GF-D8 (cell line): Measurements from ENCODE around the gene ARFIP1.
A peak's percentile ranks its signal among the peaks of the same experiment; 100 is the strongest.
"Not testable (repeated sequence)": the region's sequence is repeated elsewhere in the genome, so short reads cannot be mapped to it uniquely, and the experiment has no call there.

Experiments used
- DNase-seq: peaks from one replicate; lab custom pipeline; 2025; lab: John Stamatoyannopoulos, UW

Gene ARFIP1

DNA sequence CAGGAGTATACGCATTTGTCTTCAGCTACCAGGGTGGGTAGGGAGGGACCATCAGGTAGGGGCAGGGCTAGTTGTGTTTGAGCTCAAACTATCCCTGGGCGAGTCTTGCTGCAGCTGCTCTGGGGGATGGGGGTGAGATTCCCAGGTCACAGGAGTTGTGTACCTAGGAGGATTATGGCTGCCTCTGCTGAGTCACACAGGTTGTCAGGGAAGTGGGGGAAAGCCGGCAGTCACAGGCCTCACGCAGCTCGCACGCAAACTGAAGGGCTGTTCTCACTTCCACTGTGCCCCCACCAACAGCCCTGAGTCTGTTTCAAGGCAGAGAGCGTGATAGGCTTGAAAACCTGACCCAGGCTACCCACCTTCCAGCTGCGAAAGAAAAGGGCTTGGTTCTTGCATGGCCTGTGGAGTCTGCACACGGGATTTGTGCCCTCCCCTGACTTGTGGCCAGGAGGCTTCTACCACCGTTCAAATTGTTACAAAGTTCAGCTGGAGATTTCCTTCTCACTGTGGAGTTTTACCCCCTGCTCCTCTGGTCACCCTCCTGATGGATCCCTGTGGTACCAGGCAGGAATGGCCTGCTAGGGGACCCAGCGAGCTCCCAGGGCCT, 63.8 kb downstream of the ARFIP1 start:
- DNase-seq = no peak

DNA sequence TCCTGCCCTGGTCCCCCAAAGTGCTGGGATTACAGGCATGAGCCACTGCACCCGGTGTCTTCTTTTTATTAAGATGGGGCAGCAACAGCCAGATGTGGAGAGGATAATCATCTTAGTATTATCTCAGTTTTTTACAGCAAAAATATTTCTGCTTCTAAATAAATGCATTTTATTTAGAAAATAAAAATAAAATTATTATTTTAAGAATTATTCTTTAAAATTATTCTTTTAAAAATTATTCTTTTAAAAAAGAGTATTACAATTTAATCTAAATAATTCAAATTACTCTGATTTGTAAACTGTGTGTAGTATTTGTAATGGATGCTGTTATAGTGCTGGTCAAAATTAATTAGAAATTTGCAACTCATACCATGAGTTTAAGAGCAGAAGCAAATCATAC, 67.6 kb downstream of the ARFIP1 start:
- no peak for DNase-seq

DNA sequence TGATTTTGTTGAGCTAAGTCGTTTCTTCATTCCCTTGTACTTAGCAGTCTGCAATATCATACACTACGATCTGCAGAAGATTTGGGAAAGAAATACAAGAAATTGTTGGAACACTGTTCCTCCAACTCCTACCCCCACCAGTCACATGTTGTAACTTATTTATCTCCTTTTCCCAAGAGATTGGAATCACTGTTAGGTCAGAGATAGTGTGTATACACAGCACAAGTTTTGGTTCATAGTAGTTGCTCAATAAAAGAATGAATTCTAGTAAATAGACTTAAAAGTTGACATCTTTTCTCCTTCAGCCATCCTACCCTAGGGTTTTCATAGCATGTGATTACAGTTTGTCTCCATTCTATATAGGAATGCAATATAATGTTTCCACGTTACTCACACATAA, 68.8 kb downstream of the ARFIP1 start:
- DNase-seq = no peak

DNA sequence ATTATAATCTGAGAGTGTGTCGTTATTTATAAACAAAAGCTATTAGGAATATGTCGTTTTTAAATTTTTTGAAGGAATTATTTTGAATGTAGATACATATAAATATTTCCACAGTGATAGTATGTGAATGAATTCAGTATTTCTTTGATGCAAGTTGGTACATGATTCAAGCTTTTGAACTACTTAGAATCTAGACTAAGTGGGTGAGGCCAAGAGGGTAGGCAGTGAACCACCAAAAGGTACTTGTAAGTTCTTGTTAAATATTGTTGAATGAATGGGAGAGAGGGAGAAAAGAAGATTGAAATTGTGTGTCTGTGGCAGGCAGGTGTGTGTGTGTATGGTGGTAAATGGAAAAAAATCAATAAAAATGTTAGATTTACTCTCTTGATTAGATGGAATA, 69.6 kb downstream of the ARFIP1 start:
- no peak for DNase-seq

DNA sequence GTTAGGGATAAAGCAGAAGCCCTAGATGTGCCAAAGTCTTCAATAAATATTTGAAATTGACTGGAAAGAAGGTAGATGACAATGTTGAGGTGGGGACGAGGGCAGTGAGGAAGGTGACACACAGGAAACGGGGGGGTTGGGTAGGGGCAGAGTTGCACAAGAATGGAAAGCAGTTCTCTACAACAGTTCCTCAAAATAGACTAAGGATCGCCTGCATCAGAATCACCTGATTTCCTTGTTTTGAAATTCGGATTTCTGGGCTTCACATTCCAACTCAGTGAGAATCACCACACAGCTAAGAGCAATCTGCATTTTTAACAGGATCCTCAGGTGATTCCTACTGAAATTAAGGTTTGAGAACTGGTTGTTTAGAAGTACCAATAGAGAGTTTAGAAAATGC, 70.6 kb downstream of the ARFIP1 start:
- peak; percentile 76 for DNase-seq

DNA sequence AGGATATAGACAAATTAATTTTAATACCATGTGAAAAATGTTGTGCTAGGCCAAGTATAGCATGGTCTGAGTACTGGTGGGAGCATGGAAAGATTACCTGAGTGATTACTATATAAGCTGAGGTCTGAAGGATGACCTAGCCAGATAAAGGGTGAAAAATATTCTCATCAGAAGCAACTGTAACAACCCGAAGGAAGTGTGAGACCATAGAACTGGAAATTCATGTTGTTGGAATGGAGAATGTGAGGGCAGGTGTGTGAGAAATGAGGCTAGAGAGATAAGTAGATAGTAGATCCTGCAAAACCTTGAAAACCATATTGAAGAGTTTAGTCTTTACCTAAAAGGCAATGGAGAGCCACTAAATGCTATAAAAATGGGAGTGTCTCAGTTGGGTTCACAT, 71.5 kb downstream of the ARFIP1 start:
- DNase-seq = no peak

DNA sequence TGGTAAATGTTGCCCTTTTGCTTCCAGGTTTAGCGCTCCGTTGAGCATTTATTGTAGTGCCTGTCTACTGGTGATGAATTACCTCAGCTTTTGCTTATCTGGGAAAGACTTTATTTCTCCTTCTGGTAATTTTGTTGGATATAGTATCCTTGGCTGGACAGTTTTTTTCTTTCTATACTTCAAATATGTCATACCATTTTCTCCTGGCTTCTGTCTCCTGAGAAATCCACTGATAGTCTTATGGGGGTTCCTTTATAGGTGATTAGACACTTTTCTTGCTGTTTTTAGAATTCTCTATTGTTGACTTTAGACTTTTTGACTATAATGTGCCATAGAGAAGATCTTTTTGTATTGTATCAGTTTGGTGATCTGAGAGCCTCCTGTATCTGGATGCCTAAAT, 73.5 kb downstream of the ARFIP1 start:
- no peak for DNase-seq

DNA sequence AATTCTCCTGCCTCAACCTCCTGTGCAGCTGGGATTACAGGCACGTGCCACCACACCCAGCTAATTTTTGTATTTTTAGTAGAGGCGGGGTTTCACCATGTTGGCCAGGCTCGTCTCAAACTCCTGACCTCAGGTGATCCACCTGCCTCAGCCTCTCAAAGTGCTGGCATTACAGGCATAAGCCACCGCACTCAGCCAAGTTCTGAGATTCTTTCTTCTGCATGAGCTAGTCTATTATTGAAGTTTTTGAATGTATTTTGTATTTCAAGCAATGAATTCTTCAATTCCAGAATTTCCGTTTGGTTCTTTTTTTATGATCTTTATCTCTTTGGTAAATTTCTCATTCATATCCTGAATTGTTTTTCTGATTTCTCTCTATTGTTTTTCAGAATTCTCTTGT, 74.3 kb downstream of the ARFIP1 start:
- not testable (repeated sequence) for DNase-seq

DNA sequence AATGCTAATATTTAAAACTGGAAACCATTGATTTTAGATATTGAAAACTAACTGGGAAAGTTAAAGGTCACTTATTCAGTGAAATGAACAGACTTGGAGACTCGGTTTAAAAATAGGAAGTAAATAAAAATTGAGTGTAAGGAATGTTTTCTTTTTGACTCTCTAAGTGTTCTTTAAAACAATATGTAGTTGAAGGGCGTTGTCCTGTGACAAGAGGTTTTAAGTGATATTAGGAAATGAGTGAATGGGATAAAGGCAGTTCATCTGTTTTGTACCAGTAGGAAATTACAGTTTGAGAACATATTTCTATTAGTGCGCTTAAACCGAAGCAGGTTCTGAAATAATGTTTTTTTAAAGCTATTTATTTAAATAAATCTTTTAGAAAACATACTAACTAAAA, 77.2 kb downstream of the ARFIP1 start:
- no peak for DNase-seq

DNA sequence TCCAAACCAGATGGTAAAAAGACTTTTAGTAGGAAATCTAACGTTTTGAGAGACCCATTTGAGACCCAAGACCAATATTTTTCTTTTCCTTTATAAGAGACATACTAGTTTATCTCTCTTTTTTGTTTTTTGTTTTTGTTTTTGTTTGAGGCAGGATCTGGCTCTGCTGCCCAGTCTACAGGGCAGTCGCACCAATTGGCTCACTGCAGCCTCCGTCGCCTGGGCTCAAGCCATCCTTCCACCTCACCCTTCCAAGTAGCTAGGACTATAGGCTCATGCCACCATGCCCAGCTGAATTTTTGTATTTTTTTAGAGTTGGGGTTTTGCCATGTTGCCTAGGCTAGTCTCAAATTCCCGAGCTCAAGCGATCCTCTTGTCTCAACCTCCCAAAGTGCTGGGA, 79.2 kb downstream of the ARFIP1 start:
- DNase-seq = no peak

DNA sequence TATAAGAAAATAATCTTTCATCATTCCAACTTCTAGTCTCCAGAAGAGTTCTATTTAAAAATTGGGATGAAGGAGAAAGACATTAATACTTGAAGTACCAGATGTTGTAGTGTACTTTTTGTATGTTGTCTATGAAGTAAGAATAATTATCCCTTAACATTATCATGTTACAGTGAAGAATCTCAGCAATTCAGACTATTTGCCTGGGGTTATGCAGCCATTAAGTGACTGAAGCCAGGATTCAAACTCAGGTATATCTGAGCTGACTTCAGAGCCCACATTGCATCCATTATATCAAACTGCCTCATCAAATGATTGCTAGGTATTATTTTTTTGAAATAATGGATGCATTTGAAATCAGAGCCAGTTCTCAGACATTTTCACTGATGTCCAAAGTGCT, 80.3 kb downstream of the ARFIP1 start:
- no peak for DNase-seq

DNA sequence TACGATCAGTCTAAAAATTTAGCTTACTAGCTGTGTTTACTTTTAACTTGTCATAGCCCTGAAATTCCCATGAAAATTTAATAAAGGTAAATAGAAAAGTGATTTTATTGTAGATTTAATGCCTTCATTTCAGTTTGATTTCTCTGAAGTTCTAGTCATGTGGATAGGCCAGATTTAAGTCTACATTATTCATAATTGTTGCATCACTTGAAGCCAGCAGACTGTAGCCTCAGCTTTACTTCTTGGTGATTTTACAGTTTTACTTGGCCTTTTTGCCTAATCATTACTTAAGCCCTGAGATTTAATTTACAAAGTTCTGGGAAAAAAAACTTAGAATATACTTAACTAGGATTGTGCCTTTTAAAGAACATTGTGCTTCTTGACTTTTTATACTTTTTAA, 82.9 kb downstream of the ARFIP1 start:
- DNase-seq = no peak

DNA sequence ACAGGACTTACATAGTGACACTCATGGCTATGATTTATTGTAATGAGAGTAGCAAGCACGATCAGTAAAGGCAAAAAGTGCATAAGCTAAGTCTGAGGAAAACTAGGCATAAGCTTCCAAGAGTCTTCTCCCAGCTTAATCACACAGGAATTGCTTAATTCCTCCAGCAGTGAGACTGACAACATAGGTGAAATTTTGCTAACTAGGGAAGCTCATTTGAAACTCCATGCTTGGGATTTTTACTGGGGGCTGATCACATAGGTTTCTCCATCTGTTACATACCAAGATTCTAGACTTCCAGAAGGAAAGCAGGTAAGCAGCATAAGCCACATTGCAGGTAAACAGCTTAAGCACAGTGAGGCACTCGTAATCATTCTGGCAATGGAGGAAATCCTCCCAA, 84.6 kb downstream of the ARFIP1 start:
- DNase-seq = no peak

DNA sequence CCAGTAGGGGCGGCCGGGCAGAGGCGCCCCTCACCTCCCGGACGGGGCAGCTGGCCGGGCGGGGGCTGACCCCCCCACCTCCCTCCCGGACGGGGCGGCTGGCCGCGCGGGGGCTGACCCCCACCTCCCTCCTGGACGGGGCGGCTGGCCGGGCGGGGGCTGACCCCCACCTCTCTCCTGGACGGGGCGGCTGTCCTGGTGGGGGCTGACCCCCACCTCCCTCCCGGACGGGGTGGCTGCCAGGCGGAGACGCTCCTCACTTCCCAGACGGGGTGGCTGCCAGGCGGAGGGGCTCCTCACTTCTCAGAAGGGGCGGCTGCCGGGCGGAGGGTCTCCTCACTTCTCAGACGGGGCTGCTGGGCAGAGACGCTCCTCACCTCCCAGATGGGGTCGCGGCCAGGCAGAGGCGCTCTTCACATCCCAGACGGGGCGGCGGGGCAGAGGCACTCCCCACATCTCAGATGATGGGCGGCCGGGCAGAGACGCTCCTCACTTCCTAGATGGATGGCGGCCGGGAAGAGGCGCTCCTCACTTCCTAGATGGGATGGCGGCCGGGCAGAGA, 86.8 kb downstream of the ARFIP1 start:
- not testable (repeated sequence) for DNase-seq

DNA sequence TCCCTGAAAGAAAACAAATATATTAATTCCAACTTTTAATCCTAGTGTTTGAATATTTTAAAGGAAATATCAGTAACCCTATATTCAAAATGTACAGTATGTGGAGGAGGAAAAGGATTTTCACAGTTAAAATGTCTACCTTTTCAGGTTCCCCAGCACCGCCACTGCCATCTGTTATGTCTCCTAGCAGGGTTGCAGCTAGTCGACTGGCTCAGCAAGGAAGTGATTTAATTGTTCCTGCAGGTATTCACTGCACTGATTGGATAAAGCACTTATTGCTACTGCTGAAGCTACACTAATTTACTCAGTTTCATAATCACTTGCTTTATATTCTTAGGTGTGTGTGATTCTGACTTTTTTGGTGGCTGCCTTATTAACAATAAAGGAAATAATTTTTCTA, 90.9 kb downstream of the ARFIP1 start:
- DNase-seq = no peak

DNA sequence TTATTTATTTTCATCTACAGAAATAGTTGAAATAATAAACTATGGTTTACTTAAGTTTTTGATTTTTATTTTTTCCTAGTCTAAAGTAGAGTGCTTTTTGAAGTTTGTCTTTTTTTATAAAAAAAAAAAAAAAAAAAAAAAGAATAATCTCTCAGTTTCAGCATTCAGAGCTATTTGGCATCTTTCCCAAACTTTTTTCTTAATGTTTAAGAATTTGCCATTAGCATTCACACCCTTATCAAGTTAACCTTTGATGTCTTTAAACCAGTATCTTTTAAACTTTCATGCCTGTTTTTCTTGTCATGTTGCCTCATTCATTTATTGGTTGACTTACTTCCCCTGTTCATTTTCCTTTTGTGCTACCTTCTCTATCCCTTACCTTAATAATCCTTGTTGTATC, 95.5 kb downstream of the ARFIP1 start:
- no peak for DNase-seq

DNA sequence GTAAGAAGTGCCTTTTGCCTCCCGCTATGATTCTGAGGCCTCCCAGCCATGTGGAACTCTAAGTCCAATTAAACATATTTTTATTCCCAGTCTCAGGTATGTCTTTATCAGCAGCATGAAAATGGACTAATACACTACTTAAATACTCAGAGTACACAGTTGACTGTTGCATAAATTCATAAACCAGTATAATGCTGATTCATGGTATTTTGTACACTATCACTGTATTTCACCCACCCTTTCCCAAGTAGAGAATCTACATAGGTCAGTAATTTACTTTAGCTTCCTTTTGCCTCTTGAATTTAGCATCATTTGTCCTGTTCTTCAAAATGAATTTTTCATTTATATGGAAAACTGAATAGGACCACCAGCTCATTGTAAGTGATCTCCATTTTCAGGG, 98.1 kb downstream of the ARFIP1 start:
- no peak for DNase-seq

DNA sequence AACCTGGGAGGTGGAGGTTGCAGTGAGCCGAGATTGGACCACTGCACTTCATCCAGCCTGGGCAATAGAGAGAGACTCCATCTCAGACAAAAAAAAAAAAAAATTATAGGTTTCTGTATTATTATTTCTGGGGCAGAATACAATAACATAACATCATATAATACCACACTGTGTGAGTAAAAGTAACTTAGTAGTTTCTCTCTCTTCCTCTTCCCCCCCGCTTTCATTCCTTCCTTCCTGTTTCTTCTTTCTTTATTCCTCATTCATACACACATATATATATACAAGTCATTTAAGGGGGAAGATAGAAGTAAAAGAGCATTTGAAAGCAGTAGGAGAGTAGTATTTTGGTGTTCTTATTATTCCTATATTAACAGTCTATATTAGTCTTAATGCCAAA, 100.5 kb downstream of the ARFIP1 start:
- no peak for DNase-seq

DNA sequence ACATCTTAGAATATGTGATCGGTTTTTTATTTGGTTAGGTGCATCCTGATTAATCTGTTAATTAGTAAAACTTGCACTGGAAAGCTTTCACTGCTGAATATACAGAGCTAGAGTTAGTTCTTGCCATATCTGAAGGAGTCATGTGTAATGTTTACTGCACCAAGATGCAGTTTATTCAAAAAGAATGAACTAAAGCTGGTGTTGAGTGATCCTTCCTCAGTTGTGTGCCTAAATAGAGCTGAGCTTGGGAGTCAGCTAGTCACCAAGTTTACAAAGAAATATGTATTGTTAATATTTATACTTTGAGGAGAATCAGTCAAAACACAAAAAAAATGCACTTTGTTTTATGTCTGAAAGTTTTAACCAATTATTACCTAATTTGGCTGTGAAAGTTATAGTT, 102.2 kb downstream of the ARFIP1 start:
- DNase-seq = no peak

DNA sequence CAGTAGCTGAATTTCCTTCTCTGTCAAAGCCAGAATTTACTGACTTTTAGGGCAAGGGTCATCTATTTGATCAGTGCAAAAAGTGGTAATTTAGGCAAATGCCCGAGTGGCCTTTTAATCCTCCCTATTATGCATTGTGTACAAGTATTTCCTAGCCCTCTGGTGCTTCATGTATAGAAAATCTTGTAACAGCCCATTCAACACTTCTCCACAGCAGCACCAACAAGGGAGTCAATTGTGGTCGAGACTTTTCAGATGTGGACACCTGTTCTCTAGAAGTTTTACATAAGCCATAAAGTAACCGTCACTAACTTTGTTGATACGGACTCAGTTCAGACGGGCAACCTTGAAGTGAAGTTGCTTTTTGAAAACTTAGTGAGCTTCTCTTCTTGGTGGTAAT, 105.4 kb downstream of the ARFIP1 start:
- DNase-seq = no peak

DNA sequence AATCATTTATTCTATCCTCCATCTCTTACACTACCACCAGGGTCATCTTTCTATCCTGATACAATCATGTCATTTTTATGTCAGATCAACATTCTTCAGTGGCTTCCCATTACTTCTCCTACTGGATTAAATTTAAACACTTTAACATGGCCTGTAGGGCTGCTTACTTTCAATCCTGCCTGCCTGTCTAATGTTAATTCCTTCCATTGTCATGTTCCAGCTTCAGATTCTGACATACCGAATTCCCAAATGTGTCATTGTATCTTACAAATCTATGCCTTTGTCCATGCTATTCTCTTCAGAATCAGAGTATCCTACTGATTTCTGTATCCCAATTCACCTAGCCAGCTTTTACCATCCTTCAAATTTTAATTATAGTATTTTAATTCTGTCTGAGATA, 106.4 kb downstream of the ARFIP1 start:
- no peak for DNase-seq

DNA sequence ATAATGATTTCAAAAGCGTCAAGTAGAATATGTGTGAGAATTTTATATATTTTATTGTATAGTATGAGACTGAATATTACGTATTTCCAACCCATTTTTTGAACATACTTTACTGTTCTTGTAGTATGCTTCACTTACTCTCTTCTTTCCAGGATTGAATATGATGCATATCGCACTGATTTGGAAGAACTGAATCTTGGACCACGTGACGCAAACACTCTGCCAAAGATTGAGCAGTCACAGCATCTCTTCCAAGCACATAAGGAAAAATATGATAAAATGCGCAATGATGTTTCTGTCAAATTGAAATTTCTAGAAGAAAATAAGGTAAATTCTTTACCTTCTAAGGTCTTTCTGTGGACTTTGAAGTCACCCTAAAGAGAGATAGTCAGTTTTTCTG, 108.2 kb downstream of the ARFIP1 start:
- DNase-seq = no peak

DNA sequence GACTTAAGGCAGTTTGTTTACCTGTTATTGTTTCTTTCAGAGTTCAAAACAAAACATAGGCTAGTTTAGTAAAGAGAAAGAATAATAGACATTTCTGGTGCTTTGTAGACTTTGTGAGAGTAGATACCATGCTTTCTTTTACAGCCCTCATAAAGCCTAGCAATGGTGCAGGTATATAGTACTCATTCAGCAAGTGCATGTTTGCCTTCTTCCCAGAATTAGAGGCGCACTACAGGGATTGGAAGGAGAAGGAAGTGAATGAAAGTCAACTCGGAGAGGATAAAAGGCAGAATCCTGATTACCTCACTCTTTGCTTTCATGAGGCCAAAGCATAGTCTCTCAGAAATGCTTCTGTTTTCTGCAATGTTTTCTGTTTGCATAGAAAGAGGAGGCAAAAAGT, 113.2 kb downstream of the ARFIP1 start:
- no peak for DNase-seq

DNA sequence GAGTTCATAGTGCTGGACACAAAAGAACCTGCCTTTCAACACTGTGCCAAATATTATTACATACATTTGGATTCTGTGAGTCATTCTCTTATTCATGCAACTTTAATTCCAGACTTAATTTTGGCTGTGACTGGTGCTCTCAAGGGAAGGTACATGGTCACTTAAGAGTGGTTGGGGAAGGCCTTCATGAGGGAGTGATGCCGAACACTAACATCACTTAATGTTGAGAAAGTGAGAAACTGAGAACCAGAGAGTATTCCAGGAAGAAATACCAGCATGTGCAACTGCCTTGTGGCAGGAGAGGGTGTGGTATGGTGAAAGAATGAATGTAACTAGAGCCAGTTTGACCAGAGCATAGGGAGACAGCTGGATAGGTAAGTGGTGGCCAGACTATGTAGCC, 114.9 kb downstream of the ARFIP1 start:
- DNase-seq = no peak

DNA sequence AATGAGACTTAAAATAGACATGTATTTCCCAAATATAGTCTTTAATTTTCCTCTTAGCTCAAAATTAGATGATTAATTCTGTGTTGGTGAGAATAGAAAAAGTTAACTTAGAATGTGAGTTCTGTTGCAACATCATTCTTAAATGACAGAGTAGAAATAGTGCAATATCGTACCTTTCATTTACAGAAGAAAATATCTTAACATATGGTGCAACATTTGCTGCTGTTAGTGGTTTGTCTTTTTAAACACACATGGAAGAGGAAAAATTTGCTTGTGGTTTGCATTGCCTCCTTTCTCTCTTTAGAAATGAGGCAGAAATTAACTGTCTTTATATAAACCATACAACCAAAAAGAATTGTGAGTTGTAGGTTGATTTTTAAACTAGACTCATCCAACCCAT, 117.1 kb downstream of the ARFIP1 start:
- DNase-seq = peak; percentile 34
